ENCODE data around the gene VPS72.
"Not testable (repeated sequence)": the region's sequence is repeated elsewhere in the genome, so short reads cannot be mapped to it uniquely, and the experiment has no call there.

Gene VPS72, protein sequence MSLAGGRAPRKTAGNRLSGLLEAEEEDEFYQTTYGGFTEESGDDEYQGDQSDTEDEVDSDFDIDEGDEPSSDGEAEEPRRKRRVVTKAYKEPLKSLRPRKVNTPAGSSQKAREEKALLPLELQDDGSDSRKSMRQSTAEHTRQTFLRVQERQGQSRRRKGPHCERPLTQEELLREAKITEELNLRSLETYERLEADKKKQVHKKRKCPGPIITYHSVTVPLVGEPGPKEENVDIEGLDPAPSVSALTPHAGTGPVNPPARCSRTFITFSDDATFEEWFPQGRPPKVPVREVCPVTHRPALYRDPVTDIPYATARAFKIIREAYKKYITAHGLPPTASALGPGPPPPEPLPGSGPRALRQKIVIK

DNA sequence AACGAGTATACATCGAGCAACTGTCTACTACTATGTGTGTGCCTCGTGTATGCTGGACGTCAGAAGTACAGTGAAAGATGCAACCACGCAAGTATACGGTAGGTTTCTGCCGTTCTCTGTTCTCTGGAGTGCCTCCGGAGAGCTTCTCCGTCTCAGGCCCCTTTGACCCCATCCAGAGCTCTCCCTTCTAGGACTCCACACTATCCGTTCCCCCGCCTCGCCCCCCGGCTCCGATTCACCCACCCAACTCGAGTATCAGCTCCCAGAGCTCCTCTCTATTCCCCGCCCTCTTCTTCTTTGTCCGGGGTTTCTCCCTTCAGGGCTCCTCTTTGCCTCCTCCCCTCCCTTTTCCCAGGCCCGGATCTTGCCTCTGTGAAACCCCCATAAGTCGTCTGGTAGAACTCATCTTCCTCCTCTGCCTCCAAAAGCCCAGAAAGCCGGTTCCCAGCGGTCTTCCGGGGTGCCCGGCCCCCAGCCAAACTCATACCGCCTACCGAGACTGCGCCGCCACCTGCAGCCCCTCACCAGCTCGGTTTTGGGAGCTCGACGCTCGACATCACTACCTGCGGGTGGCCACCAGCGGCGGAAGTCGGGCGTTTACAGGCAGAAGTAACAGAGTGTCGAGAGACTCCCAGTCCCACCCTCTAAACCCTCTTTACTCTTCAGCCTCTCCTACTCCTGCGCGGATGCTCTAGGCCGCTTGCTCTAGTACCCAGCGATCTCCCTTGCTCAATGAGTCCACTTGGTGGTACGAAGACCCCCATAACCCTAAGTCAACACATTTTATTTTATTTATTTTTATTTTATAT, at the start of gene VPS72:
VPS72 (minus strand) TSS at position 561 of the 809 bp plus-strand sequence; CDS start at position 485, 76 bp downstream.
- DNase-seq (ENCODE audit: low spot score) = peak; percentile 86

DNA sequence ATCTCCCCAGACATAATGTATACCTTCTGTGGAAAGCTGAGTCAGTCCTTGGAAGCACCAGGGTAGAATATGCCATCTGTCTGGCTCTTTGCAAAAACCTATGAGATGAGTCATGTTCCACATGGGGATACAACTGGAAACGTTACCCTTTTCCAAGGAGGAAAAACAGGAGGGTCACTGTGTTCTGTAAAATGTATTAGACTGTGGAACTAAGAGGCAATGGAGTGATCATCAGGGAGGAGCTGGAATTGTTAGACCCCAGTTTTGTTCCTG, 48.4 kb upstream of the VPS72 start:
- peak; percentile 69 for DNase-seq (ENCODE audit: low spot score)

DNA sequence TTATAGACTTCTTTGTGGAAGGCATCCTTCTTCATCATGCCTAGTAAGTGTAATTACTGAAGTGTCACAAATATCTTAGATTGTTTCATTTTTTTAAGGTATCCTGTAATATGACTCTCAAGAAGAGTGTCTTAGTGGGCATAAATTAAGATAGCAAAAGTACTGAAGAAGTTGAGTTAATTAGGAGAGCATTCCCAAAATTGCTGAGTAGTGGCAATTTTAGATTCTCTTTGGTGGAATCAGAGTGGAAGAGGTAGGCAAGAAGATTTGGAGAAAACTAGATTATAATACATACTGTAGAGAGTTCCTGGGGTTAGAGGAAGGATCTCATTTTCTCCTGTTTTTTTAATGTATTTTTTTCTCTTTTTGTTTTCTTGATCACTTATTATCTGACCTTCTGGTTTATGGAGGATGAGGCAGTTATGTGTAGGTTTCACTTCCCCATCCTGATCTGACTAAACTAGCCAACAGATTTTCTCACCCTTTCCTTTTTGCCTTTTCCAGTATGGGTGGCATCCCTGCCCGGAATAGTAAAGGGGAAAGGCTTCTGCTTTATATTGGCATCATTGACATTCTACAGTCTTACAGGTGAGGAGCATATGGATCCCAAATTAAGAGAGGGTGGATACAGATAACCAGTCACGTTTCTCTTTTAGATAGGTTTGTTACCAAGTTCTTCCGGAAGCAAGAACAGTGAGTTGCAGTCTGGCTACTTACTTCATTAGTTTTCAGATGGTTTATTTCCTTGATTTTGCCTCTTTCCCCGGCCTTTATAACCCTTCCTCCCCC, 47.9 kb upstream of the VPS72 start:
- no peak for DNase-seq (ENCODE audit: low spot score)

DNA sequence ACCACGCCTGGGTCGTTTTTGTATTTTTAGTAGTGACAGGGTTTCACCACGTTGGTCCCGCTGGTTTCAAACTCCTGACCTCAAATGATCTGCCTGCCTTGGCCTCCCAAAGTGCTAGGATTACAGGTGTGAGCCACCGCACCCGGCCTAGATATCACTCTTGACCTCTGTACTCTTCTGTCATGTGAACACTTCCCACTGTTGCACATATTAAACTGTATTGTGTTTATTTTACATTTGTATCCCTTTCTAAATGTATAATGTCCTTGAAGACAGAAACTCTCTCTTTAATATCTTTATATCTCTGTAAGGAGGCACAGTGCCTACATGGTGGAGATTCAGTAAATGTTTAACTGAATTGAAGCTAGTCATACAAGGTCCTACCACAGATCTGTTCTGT, 45.2 kb upstream of the VPS72 start:
- DNase-seq (ENCODE audit: low spot score) = no peak

DNA sequence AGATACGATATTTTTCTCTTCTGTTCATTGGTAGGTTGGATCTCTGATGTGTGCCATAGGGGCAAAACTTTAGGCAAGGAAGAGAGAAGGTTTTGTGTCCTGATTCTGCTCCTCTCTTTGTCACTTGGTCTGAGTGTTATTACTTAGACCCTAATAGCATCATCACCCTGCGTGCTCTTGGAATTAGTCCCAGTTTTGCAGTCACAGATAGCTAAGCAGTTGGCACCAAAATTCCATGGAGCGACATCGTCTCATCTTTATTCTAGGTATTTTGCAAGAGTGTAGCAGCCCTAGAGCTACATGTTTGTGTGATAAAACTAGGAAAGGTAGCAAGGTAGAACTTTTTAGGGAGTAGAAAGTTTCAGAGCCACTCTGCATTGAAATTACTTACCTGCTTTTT, 32.1 kb upstream of the VPS72 start:
- no peak for DNase-seq (ENCODE audit: low spot score)

DNA sequence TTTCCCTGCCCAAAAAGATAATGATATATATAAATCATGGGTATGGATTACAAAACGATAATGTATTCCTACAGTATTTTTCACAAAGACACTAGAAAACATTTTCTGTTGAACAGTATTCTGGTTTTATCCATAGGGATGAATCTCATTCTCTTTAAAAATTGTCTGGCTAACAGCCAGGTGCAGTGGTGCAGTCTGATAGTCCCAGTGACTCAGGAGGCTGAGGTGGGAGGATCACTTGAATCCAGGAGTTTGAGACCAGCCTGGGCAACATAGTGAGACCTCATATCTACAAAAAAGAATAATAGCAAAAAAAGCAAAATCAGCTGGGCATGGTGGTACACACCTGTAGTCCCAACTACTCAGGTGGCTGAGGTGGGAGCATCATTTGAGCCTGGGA, 31.6 kb upstream of the VPS72 start:
- DNase-seq (ENCODE audit: low spot score) = no peak

DNA sequence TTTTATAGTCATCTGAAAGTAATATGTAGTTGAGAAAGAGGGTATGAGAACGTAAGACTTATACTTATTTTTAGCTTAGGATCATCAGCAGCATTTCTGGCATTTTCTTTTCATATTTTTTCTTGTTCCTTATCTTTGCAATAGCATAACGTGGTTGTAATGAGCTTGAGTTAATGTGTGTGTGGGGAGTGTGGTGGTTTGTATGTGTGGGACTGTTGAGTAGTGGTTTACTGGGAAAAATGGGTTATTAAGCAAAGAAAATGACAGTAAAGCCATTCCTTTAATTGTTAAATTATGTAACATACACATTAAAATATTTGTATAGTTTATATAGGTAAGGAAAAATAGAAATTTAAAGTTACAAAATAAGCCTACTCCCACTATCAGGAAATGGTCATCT, 23.6 kb upstream of the VPS72 start:
- no peak for DNase-seq (ENCODE audit: low spot score)

DNA sequence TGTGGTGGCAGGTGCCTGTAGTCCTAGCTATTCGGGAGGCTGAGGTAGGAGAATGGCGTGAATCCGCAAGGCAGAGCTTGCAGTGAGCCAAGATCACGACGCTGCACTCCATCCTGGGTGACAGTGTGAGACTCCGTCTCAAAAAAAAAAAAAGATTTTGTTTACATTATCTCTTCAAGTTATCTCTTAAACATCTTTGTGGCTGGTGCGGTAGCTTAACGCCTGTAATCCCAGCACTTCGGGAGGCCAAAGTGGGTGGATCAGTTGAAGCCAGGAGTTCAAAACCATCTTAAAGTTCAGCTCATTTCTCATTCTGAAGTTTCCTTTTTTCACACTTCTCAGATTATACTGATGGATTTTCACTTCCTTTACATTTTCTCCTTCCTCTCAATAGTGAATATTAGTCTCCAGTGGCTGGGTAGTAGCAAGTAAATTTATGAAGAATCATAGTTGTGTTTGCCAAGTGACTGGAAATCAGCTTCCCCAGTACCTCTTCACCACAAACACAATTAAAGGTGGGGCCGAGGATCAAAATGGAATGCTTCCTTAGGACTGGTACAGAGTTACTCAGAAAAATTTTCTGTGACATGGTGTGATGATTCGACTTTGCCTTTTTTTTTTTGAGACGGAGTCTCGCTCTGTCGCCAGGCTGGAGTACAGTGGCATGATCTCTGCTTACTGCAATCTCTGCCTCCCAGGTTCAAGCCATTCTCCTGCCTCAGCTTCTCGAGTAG, 22.1 kb upstream of the VPS72 start:
- no peak for DNase-seq (ENCODE audit: low spot score)

DNA sequence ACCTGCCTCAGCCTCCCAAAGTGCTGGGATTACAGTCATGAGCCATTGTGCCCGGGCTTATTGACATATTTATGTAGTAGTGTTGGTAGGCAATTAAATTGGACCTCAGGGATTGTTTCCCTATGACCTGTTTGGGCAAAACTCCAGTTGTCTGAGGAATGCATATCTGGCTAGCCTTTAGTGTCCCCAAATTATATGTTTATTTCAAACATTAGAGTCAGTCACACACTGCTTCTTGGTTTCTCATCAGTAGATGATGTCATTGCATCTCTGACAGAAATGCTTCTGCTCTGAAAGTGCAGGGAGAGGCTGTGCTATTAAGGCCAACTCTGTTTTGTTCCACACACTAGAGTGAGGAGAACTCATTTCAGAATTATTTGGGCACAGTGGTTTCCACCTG, 20.8 kb upstream of the VPS72 start:
- DNase-seq (ENCODE audit: low spot score) = peak; percentile 36

DNA sequence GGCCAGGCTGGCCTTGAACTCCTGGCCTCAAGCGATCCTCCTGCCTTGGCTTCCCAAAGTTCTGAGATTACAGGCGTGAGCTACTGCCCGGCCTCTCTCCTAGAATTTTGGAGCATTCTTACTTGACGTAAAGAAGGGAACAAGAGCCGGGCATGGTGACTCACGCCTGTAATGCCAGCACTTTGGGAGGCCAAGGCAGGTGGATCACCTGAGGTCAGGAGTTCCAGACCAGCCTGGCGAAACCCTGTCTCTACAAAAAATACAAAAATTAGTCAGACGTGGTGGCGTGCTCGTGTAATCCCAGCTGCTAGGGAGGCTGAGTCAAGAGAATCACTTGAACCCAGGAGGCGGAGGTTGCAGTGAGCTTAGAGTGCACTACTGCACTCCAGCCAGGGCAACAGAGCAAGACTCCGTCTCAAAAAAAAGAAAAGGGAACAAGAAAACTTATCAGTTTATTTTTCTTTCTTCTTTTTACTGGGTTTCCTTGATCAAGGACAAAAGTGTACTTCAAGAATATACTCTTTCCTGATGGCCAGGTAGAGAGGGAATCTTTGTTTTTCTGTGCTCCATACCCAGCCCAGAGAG, 15.5 kb upstream of the VPS72 start:
- DNase-seq (ENCODE audit: low spot score) = not testable (repeated sequence)

DNA sequence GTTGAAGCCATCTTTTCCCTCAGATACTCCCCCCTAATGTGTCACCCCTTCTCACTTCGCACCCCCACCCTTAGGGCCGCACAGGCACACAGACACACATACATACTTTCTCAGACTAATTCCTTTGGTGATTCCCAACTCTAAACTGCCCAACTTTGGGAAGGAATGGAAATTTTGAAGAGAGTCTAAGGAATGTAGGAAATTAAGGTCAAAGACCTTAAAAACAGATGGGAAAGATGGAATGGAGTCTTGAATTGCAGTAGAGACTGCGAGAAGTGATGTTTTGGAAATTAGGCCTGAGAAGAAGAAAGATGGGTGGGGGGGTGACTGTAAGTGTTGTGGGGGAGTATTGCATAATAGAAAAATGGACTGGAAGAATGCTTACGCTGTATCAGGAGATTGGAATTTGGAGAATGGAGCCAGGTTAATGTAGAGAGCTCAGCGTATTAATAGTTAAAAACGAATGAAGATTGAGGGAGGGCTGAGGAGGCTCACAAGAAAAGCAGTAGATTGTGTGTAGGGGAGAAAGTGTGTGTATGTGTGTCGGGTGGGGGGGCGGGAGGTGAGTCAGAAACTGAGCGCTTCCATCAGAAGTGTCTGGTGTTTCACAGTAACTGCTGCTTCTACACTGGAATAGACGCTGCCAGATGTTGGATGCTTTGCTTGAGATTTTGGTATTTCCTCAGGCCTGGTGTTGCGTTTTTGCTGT, 10.0 kb upstream of the VPS72 start:
- peak; percentile 53 for DNase-seq (ENCODE audit: low spot score)

DNA sequence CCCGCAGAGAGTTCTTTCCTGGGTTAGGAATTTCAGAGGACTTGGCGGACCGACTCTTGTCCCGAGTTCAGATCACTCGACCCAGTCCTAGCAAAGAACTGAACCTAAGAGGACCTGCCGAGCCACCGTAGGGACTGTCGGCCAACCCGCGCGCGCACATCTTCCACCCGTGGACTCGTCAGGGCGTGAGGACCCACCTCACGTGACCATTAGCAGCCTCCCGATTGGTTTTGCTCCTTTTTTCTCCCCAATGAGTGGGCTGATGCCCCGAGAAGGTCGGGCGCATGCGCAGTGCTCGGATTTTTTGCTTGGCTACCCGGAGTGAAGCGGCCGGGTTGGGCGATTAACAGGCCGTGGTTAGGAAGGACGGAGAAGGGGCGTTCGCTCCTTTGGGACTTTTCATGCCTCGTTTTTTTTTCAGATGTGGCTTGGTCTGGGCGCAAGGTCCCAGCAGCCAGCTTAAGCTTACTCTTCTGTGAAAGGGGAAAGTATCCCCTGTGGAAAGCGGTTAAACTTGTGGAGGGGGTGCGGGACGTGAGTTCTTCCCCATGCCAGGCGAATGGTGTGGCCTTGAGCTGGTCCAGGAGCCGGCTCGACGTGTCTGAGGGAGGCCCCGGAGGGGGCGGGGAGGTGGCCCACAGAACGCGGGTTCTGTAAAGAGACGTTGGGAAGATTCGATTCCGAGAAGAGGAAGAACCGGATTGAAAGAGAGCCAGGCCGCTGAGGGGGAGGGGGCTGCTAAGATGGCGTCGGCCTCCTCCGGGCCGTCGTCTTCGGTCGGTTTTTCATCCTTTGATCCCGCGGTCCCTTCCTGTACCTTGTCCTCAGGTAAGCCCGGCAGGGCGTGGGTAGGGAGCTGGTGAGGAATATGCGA, 8.5 kb upstream of the VPS72 start, which contains the start of gene PIP5K1A:
PIP5K1A (plus strand) TSS at position 299 of the 874 bp plus-strand sequence; CDS start at position 744, 445 bp downstream.
- DNase-seq (ENCODE audit: low spot score) = peak; percentile 97

DNA sequence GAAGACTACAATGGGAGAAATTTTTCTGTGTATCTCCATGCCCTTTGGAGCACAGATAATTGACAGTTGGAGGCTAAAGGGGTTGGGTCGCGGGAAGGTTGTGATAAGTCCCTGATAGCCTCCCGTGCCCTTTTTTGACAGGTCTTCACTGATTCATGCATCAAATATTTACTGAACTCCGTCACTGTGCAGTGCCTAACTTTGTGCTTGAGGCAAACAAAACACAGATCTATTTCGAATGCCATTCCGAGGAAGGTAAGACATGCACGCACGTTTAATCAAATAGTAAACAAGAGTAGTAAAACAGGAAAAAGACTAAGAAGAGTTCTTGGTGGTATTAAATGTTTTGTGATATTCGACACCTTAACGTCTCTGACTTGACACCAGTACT, 7.9 kb upstream of the VPS72 start:
- DNase-seq (ENCODE audit: low spot score) = no peak

DNA sequence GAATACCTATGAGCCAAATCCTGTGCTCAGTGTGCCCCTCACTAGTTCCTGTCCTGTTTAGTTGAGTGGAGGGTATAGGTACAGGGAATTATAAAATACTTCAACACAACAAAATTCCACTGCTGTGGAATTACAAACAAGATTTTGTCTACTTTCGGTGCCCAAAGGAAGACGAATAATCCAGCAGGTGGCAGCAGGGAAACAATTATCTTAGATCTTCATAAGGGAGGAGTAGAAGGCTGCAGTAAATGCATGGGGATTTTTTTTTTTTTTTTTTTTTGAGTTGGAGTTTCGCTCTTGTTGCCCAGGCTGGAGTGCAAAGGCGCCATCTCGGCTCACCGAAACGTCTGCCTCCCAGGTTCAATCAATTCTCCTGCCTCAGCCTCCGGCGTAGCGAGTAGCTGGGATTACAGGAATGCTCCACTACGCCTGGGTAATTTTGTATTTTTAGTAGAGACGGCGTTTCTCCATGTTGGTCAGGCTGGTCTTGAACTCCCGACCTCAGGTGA, 6.3 kb upstream of the VPS72 start:
- DNase-seq (ENCODE audit: low spot score) = peak; percentile 39

DNA sequence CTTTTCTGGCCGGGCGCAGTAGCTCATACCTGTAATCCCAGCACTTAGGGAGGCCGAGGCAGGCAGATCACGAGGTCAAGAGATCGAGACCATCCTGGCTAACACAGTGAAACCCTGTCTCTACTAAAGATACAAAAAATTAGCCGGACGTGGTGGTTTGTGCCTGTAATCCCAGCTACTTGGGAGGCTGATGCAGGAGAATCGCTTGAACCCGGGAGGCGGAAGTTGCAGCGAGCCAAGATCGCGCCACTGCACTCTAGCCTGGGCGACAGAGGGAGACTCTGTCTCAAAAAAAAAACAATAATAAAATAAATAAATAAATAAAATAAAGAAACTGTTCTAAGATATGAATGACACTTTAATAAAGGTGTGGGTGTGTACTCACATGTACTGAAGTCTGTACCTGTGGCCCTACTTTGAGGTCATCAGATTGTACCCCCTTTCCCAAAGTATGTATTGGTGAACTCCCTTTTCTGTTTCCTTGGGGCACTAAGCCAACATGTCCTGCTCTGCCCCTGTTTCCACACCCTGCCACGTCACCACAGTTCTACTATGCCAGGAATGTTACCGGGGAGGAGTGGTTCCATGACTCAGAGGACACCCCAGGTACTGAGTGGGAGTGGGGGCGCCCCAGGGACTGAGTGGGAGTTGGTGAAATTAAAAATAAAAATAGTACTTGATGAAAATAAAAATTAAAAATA, 5.0 kb upstream of the VPS72 start:
- peak; percentile 79 for DNase-seq (ENCODE audit: low spot score)

DNA sequence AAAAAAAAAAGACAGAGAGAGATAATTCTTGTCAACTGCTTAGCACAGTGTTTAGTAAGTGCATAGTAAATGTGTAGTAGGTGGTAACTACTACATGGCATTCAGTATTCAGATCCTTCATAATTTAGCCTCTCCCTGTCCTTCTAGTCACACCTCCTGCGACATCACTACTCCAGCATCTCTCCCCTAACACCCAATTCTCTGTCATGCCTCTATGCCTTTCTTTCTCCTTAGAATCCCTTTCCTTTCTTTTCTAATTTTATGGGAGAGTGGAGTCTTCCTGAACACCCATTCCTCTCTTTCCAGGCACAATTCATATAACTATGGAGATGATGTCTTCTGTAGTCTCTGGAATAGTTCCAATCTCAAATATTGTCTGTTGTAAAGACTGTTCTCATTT, 3.9 kb upstream of the VPS72 start:
- no peak for DNase-seq (ENCODE audit: low spot score)

DNA sequence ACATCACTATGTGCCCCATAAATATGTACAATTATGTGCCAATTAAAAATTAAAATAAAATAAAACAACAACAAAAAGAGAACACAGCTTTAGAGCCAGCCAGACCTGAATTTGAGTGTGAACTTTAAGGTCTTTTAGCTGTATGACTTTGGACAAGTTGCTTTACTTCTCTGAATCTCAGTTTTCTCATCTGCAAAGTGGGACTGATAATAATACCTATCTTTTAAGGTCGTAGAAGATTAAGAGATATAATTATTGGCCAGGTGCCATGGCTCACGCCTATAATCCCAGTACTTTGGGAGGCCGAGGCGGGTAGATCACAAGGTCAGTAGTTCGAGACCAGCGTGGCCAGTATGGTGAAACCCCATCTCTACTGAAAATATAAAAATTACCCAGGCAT, 3.3 kb upstream of the VPS72 start:
- DNase-seq (ENCODE audit: low spot score) = no peak

DNA sequence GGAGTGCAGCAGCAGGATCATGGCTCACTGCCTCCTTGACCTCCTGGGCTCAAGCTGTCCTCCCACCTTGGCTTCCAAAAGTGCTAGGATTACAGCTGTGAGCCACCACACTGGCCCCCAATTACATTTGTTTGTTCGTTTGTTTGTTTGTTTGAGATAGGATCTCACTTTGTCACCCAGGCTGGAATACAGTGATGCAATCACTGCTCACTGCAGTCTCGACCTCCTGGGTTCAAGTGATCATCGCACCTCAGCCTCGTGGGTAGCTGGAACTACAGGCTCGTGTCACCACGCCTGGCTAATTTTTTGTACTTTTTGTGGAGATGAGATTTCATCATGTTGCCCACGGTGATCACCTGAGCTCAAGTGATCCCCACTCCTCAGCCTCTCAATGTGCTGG, 2.0 kb upstream of the VPS72 start:
- DNase-seq (ENCODE audit: low spot score) = no peak

DNA sequence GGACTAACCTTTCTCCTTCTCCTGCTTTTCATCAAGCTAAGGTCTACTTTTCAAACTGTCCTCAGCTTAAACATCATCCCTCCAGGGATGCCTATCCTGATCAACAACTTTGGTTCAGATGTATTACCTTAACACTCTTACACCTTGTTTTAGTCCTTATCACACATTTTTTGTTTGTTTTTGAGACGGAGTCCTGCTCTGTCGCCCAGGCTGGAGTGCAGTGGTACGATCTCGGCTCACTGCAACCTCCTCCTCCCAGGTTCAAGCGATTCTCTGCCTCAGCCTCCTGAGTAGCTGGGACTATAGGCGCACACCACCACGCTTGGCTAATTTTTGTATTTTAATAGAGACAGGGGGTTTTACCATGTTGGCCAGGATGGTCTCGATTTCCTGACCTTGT, 1.3 kb downstream of the VPS72 start:
- not testable (repeated sequence) for DNase-seq (ENCODE audit: low spot score)

Measured in AG08396 (cell line).